ENCODE data around the gene STX10. TPM values are rescaled to one million over a fixed set of nuclear protein-coding genes. Genes with fewer than 3 reads are reported as not detected.

The STX10 gene
- total and polyA plus RNA-seq, 9 of the 15 experiments (the other 6 are each of a cell fraction or from before 2014, with no cell fraction given) = 0.51 to 66.3 (median 31.0) TPM

DNA sequence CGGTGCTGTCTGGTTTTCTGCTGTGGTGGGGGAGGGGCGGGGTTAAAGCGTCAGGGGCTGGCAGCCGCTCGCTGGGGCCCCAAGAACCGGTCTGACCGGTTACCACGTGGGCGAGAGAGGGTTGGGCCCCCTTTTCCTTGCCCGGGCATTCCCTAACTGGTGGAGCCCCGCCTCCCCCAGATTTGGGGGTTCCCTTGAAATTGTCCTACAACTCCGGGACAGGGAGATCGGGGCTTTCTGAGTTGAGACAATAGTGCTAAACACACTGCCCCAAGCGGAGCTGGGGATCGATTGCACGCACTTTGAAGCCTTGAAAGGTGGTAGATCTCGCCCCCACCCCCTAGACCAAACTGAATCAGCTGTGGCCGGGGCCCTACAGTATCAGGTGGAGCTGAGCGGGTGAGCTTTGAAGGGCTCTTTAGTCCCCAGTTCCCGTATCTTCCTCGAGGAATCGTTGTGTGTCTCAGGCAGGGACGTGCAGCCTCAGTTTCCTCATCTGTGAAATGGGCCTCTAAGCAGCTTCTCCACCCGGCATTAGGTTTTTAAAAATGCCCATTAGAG is 4.8 kb upstream of the STX10 start (continued):
- TF ChIP-seq, protein P1, sequence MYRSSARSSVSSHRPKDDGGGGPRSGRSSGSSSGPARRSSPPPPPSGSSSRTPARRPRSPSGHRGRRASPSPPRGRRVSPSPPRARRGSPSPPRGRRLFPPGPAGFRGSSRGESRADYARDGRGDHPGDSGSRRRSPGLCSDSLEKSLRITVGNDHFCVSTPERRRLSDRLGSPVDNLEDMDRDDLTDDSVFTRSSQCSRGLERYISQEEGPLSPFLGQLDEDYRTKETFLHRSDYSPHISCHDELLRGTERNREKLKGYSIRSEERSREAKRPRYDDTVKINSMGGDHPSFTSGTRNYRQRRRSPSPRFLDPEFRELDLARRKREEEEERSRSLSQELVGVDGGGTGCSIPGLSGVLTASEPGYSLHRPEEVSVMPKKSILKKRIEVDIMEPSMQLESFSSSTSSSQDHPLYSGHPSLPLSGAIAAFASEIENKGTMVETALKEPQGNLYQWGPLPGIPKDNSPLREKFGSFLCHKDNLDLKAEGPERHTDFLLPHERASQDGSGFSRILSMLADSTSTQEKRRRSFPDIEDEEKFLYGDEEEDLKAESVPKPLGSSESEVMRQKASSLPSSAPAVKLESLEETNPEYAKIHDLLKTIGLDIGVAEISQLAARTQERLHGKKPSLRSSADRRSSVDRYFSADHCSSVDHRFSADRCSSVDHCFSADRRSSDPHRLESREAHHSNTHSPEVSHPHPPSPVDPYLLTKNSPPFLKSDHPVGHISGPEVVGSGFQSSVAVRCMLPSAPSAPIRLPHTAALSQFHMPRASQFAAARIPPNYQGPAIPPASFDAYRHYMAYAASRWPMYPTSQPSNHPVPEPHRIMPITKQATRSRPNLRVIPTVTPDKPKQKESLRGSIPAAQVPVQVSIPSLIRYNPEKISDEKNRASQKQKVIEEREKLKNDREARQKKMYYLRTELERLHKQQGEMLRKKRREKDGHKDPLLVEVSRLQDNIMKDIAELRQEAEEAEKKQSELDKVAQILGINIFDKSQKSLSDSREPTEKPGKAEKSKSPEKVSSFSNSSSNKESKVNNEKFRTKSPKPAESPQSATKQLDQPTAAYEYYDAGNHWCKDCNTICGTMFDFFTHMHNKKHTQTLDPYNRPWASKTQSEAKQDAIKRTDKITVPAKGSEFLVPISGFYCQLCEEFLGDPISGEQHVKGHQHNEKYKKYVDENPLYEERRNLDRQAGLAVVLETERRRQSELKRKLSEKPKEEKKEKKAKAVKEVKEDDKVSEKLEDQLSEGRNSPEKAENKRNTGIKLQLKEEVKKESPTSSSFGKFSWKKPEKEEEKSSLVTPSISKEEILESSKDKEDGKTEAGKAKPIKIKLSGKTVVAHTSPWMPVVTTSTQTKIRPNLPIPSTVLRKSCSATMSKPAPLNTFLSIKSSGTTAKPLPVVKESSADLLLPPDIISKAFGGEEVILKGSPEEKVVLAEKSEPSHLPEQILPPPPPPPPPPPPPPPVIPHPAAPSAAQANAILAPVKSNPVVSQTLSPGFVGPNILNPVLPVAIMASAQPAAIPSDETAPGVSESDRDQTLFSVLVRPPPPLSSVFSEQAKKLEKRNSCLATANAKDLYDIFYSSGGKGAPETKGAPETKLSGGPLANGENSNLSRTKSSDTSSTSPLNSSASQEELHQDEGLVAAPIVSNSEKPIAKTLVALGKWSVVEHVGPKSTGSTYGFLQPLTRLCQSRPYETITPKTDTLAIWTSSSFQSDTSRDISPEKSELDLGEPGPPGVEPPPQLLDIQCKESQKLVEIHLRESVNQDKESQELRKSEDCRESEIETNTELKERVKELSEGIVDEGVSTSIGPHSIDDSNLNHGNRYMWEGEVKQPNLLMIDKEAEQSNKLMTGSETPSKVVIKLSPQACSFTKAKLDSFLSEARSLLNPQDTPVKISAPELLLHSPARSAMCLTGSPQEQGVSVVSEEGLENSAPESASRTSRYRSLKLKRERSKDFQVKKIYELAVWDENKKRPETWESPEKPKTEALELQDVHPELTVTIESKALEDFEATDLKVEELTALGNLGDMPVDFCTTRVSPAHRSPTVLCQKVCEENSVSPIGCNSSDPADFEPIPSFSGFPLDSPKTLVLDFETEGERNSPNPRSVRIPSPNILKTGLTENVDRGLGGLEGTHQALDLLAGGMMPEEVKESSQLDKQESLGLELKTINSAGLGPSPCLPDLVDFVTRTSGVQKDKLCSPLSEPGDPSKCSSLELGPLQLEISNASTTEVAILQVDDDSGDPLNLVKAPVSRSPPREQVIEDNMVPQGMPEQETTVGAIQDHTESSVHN (IDR thresholded peaks at IDR 0.05; ENCODE audit: borderline replicate concordance in 1 of 2, low read depth in 1 of 2) = peak in 1 of 2 experiments; percentile 67; a peak in 1 of 4 replicates
- TF ChIP-seq MCM3 (IDR thresholded peaks at IDR 0.05) = no peak
- TF ChIP-seq DDX20 (tag; IDR thresholded peaks at IDR 0.05; ENCODE audit: low read depth) = no peak
- TF ChIP-seq, protein P2, sequence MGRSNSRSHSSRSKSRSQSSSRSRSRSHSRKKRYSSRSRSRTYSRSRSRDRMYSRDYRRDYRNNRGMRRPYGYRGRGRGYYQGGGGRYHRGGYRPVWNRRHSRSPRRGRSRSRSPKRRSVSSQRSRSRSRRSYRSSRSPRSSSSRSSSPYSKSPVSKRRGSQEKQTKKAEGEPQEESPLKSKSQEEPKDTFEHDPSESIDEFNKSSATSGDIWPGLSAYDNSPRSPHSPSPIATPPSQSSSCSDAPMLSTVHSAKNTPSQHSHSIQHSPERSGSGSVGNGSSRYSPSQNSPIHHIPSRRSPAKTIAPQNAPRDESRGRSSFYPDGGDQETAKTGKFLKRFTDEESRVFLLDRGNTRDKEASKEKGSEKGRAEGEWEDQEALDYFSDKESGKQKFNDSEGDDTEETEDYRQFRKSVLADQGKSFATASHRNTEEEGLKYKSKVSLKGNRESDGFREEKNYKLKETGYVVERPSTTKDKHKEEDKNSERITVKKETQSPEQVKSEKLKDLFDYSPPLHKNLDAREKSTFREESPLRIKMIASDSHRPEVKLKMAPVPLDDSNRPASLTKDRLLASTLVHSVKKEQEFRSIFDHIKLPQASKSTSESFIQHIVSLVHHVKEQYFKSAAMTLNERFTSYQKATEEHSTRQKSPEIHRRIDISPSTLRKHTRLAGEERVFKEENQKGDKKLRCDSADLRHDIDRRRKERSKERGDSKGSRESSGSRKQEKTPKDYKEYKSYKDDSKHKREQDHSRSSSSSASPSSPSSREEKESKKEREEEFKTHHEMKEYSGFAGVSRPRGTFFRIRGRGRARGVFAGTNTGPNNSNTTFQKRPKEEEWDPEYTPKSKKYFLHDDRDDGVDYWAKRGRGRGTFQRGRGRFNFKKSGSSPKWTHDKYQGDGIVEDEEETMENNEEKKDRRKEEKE (IDR thresholded peaks at IDR 0.05; ENCODE audit: borderline replicate concordance in 1 of 2, control insufficient read depth in 1 of 2, low read depth in 2 of 2, low read length in 1 of 2) = peak in 1 of 2 experiments; percentile 66; a peak in 2 of 4 replicates
- TF ChIP-seq RFX1 (IDR thresholded peaks at IDR 0.05) = no peak
- TF ChIP-seq SRSF7 (optimal IDR thresholded peaks at IDR 0.05; ENCODE audit: low read depth, low read length) = no peak
- no peak for TF ChIP-seq NFE2L1 (tag; IDR thresholded peaks at IDR 0.05; ENCODE audit: borderline replicate concordance, low read depth)
- no peak for TF ChIP-seq NCOA1 (IDR thresholded peaks at IDR 0.05; ENCODE audit: low read depth)
- no peak for TF ChIP-seq ZNF239 (CRISPR knock-in tag; IDR thresholded peaks at IDR 0.05)
- peak; percentile 95 for TF ChIP-seq RBM22 (IDR thresholded peaks at IDR 0.05; ENCODE audit: low read depth, low read length, poor library complexity, severe bottlenecking)
- peak in 1 of 2 experiments; percentile 0; a peak in 1 of 4 replicates for TF ChIP-seq RAD21 (CRISPR knock-in tag; conservative IDR thresholded peaks at IDR 0.05 in 1 of 2, IDR thresholded peaks at IDR 0.05 in 1 of 2)
- no peak for TF ChIP-seq ZNF212 (CRISPR knock-in tag; IDR thresholded peaks at IDR 0.05)
- TF ChIP-seq ZNF780A (CRISPR knock-in tag; IDR thresholded peaks at IDR 0.05) = 0 out of 2 replicates have a peak, but pooled peaks have one; percentile 52
- no peak for TF ChIP-seq STAT5B (CRISPR knock-in tag; IDR thresholded peaks at IDR 0.05)
- TF ChIP-seq NR2C1 (IDR thresholded peaks at IDR 0.05) = no peak
- no peak for TF ChIP-seq NR2C1 (tag; IDR thresholded peaks at IDR 0.05)

Data from K562 (cell line).